BJ (cell line): Measurements from ENCODE around the gene ZNF575. TPM values are rescaled to one million over a fixed set of nuclear protein-coding genes. Genes with fewer than 3 reads are reported as not detected.

Experiments
- CTCF ChIA-PET: fragments of 350-600 bp; formaldehyde crosslinking; extraction: SDS; loops from one replicate; lab custom pipeline; 2021; ENCODE audit warnings: antibody characterized with exemption, inconsistent platforms; lab: Yijun Ruan, JAX
- POLR2A ChIA-PET: fragments of 300-600 bp; sonication (Branson Sonifier 250); formaldehyde crosslinking; extraction: SDS; loops from one replicate; lab custom pipeline; 2021; ENCODE audit warnings: antibody characterized with exemption; lab: Charles Lee
- DNase-seq: peaks from one replicate; pipeline ENCODE4 v3.0.0-alpha.2; 2011; ENCODE audit warnings: low read depth
- H3K27me3 ChIP-seq: 2 replicates; pipeline ENCODE4 v1.6.0; 2011; ENCODE audit warnings: low read length; ENCODE audit not compliant: control insufficient read depth, insufficient read depth
- H3K36me3 ChIP-seq: 2 replicates; pipeline ENCODE4 v1.5.1; 2011; ENCODE audit warnings: low read length; ENCODE audit not compliant: control insufficient read depth, insufficient read depth
- H3K4me3 ChIP-seq: 2 replicates; pipeline ENCODE4 v1.5.1; 2011; ENCODE audit warnings: low read depth, mild to moderate bottlenecking, control low read depth, low read length
- polyA plus RNA-seq: library from polyadenylated mRNA; depleted of rRNA; stranded (reverse); fragments of >200 nt; gene quantifications from 2 replicates; pipeline ENCODE4 v1.2.3, GENCODE V29; 2011
- TF ChIP-seq, protein P1 (sequence below): IDR thresholded peaks from 2 replicates; pipeline ENCODE4 v1.5.1; 2011; ENCODE audit warnings: low read depth, mild to moderate bottlenecking, control low read depth, inconsistent platforms, low read length, moderate library complexity; ENCODE audit not compliant: insufficient read depth

The ZNF575 gene
- polyA plus RNA-seq, 1 experiment, result 0.09 TPM

DNA sequence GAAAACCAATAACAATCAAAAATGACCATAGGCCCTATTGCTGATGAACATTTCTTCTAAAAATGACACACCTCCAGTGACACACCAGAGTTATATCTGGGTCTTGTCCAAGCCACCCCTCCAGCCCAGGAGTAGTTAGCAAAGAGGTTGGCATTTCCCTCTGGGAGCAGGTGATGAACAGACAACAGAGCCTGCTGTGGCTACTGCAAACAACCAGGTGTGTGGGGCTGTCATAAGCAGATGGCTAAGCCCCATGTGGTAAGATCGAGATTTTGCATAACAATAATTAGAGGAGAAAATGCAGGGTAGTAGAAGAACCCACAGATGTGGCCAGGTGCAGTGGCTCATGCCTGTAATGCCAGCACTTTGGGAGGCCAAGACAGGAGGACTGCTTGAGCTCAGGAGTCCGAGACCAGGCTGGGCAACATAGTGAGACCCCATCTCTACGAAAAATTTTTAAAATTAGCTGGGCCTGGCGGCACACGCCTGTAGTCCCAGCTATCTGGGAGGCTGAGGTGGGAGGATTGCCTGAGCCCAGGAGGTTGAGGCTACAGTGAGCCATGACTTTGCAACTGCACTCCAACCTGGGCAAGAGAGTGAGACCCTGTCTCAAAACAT lies 37.3 kb downstream of the ZNF575 start:
- no peaks in the 10 kb centered on the region for H3K36me3 ChIP-seq
- H3K4me3 ChIP-seq, result no peak overlapping the region
- TF ChIP-seq, protein P1, sequence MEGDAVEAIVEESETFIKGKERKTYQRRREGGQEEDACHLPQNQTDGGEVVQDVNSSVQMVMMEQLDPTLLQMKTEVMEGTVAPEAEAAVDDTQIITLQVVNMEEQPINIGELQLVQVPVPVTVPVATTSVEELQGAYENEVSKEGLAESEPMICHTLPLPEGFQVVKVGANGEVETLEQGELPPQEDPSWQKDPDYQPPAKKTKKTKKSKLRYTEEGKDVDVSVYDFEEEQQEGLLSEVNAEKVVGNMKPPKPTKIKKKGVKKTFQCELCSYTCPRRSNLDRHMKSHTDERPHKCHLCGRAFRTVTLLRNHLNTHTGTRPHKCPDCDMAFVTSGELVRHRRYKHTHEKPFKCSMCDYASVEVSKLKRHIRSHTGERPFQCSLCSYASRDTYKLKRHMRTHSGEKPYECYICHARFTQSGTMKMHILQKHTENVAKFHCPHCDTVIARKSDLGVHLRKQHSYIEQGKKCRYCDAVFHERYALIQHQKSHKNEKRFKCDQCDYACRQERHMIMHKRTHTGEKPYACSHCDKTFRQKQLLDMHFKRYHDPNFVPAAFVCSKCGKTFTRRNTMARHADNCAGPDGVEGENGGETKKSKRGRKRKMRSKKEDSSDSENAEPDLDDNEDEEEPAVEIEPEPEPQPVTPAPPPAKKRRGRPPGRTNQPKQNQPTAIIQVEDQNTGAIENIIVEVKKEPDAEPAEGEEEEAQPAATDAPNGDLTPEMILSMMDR, result no peak
- ChIA-PET POLR2A (no interaction called here), CTCF (interaction anchor here (6.6 kb wide), 1 partner anchor 15 kb away, joined by 32 read pairs; no protein-coding TSS in a partner anchor)
- H3K27me3 ChIP-seq, result no peaks in the 10 kb centered on the region
- no peak for DNase-seq

DNA sequence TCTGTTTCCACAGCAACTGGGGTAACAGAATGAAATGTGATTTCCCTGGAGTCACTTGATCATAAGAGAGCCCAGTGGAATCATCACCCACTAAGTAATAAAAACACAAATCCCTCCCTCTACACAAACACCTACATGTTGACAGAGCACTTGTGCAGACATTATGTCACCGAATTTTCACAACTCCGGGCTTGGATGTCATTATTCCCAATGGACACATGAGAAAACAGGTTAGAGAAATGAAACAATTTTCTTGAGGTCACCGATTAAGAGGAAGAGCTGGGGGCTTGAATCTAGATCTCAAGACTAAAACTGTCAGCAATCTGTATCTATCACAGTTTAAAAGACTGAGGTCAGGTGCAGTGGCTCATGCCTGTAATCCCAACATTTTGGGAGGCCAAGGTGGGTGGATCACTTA lies 39.2 kb downstream of the ZNF575 start:
- no peak for DNase-seq

DNA sequence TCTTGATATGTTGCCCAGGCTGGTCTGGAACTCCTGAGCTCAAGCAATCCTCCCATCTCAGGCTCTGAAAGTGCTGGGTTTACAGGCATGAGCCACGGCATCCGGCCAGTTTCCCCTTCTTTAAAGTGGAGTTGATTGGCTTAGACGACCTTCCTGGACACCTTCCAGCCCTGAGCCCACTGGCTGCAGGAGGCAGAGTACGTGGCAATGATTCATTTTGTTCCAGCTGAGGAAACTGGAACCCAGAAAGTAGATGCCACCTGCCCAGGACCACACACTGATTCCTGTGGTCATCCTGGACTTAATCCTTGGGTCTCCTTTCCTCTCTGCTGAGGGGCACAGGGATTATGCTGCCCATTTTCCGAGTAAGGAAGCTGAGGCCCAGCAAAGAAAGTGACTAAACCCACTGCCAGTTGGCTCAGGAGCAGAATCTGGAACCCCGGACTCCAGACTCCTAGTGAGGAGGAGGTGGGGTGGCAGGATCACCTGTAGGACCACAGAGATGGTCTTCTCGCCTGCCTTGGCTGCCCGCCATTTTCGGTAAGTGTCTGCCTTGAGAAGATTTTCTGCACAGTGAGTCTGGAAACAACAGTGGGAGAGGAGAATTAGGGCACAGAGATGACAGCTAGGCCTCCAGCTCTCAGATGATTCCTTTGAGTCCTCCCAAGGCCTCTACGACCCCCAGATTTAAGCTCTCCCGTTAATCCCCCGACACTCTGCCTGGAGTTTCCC lies 41.6 kb downstream of the ZNF575 start:
- no peak for DNase-seq
- CTCF ChIA-PET, result interaction anchor here (0.9 to 6.6 kb wide), 7 partner anchors 10 to 128 kb away, joined by 3 to 32 read pairs (median 4); partner anchors contain the start of genes IRGQ and ZNF576
- Histone ChIP-seq H3K27me3 (no peaks in the 10 kb centered on the region), H3K36me3 (no peaks in the 10 kb centered on the region), H3K4me3 (peak overlapping the region; percentile 99)
- POLR2A ChIA-PET, result interaction anchor here (0.6 kb wide), 1 partner anchor 695 kb away, joined by 3 read pairs; no protein-coding TSS in a partner anchor
- TF ChIP-seq, protein P1, result no peak

More for the DNA sequence above, 39.2 kb downstream of the ZNF575 start:
- POLR2A ChIA-PET, result no interaction called here
- CTCF ChIA-PET, result interaction anchor here (1.3 to 6.6 kb wide), 2 partner anchors 17 to 18 kb away, joined by 3 to 32 read pairs; no protein-coding TSS in a partner anchor
- TF ChIP-seq, protein P1, result no peak
- no peak overlapping the region for H3K4me3 ChIP-seq
- no peaks in the 10 kb centered on the region for H3K36me3 ChIP-seq
- no peaks in the 10 kb centered on the region for H3K27me3 ChIP-seq

DNA sequence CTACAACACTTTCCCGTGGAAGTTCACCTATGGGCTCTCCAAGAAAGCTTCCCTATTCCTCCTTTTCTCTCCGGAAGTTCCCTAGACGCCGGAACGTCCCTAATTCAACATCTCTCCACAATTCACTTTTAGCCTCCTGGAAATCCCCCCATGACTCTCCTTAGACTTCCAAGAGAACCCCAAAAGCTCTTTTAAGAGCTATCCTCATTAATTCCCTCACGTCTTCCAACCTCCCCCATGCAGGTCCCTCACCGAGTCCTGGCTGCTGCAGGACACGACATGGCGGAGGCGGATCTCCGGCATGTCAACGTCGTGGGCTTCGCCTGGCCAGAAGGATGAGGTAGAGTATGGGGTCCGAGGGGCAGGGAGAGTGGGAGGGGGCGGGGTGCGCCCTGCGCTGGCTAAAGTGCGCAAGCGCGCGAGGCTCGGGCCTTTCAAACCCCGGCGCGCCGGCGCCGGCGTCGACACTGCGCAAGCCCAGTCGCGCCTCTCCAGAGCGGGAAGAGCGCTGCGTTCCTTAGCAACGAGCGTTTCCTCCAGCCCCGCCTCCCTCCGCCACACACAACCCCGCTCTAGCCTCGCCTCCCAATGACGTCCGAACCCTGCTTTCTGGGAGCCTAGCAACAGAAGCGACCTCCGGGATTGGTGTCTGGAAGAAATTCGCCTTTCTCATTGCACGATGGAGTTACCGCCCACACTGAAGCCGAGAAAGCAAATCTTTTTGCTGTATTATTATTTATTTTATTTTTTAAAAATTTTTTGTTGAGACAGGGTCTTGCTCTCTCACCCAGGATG lies 42.4 kb downstream of the ZNF575 start, which contains the start of the genes PINLYP and XRCC1:
PINLYP (plus strand) TSS at position 646 of the 795 bp plus-strand sequence. CDS start 1,391 bp downstream, outside the sequence.
XRCC1 (minus strand) TSS at position 372 of the 795 bp plus-strand sequence; CDS start at position 303, 69 bp downstream.
- Histone ChIP-seq H3K36me3 (no peaks in the 10 kb centered on the region), H3K27me3 (no peaks in the 10 kb centered on the region), H3K4me3 (peak within 1 kb of the TSS; percentile 99)
- peak; percentile 92 for DNase-seq
- CTCF ChIA-PET, result interaction anchor here (0.9 to 6.6 kb wide), 6 partner anchors 11 to 129 kb away, joined by 3 to 32 read pairs (median 4); no protein-coding TSS in a partner anchor
- POLR2A ChIA-PET, result interaction anchor here (0.6 kb wide), 1 partner anchor 694 kb away, joined by 3 read pairs; no protein-coding TSS in a partner anchor
- TF ChIP-seq, protein P1, result no peak
